SK-N-SH (cell line): ENCODE measurements around the gene CDK4. TPM values are rescaled to one million over a fixed set of nuclear protein-coding genes. Genes with fewer than 3 reads are reported as not detected.

Experiments
- CTCF ChIA-PET: fragments of 300-600, 350-600 bp; formaldehyde crosslinking; extraction: SDS; loops from one replicate; lab custom pipeline; 2021; lab: Yijun Ruan, JAX
- POLR2A ChIA-PET: fragments of 350-600 bp; sonication (Branson Sonifier 250); formaldehyde crosslinking; extraction: SDS; loops from one replicate; lab custom pipeline; 2020; ENCODE audit warnings: antibody characterized with exemption, inconsistent platforms; lab: Yijun Ruan, JAX
- DNase-seq: peaks from one replicate; pipeline ENCODE4 v3.0.0; 2012
- H2AFZ ChIP-seq: fragments of 200-600 bp; sonication (generic); 2 replicates; pipeline ENCODE4 v1.8.1; 2016; ENCODE audit warnings: antibody characterized with exemption, mild to moderate bottlenecking, low read depth
- H3F3A ChIP-seq: fragments of 200-600 bp; sonication (generic); replicated peaks from 2 replicates; pipeline ENCODE3; 2016; ENCODE audit warnings: antibody characterized with exemption, mild to moderate bottlenecking; ENCODE audit not compliant: insufficient read depth
- H3K27ac ChIP-seq, 2 experiments: fragments of 200-500 bp in 1 of 2; fragments of 200-600 bp in 1 of 2; sonication (Bioruptor generic) in 1 of 2; sonication (generic), shearing (Covaris generic) in 1 of 2; 2 replicates each; pipeline versions ENCODE4 v1.5.1 to v1.6.1; 2014 to 2016; ENCODE audit warnings: low read depth in 2 of 2, inconsistent platforms in 1 of 2, low read length in 1 of 2, mild to moderate bottlenecking in 1 of 2, mixed read lengths in 1 of 2
- H3K27me3 ChIP-seq: fragments of 200-600 bp; sonication (generic), shearing (Covaris generic); 2 replicates; pipeline ENCODE4 v1.6.1; 2016; ENCODE audit warnings: mixed run types; ENCODE audit not compliant: insufficient read depth
- H3K36me3 ChIP-seq, 2 experiments: fragments of 200-500 bp in 1 of 2; fragments of 200-600 bp in 1 of 2; sonication (Bioruptor generic) in 1 of 2; sonication (generic) in 1 of 2; replicated peaks in 1 of 2; 2 replicates each; pipeline versions ENCODE3 to v1.5.1; 2014 to 2016; ENCODE audit warnings: low read length in 1 of 2, mild to moderate bottlenecking in 1 of 2; ENCODE audit not compliant: insufficient read depth in 2 of 2, control insufficient read depth in 1 of 2
- H3K4me1 ChIP-seq, 2 experiments: fragments of 200-500 bp in 1 of 2; fragments of 200-600 bp in 1 of 2; sonication (Bioruptor generic) in 1 of 2; sonication (generic), shearing (Covaris generic) in 1 of 2; 2 replicates each; pipeline versions ENCODE4 v1.5.1 to v1.6.1; 2014 to 2016; ENCODE audit warnings: low read depth in 1 of 2, low read length in 1 of 2, mixed run types in 1 of 2; ENCODE audit not compliant: insufficient read depth in 2 of 2, control insufficient read depth in 1 of 2
- H3K4me2 ChIP-seq: fragments of 200-600 bp; sonication (generic), shearing (Covaris generic); 2 replicates; pipeline ENCODE4 v1.6.1; 2017; ENCODE audit warnings: mixed run types
- H3K4me3 ChIP-seq, 2 experiments: fragments of 200-500 bp in 1 of 2; fragments of 200-600 bp in 1 of 2; sonication (Bioruptor generic) in 1 of 2; sonication (generic), shearing (Covaris generic) in 1 of 2; 2 replicates each; pipeline versions ENCODE4 v1.5.1 to v1.8.1; 2014 to 2016; ENCODE audit warnings: low read depth in 2 of 2, inconsistent platforms in 1 of 2, low read length in 1 of 2, mild to moderate bottlenecking in 1 of 2, mixed read lengths in 1 of 2, moderate library complexity in 1 of 2
- H3K79me2 ChIP-seq: fragments of 200-600 bp; sonication (generic); 2 replicates; pipeline ENCODE4 v1.8.1; 2017; ENCODE audit warnings: mild to moderate bottlenecking; ENCODE audit not compliant: insufficient read depth
- H3K9ac ChIP-seq: fragments of 200-600 bp; sonication (generic); 2 replicates; pipeline ENCODE4 v1.6.1; 2017; ENCODE audit warnings: mixed run types
- H3K9me2 ChIP-seq: fragments of 200-600 bp; sonication (generic); 2 replicates; pipeline ENCODE4 v1.6.1; 2017; ENCODE audit warnings: mixed run types
- H3K9me3 ChIP-seq: fragments of 200-600 bp; sonication (generic); 2 replicates; pipeline ENCODE4 v1.6.1; 2017; ENCODE audit warnings: mixed run types, mild to moderate bottlenecking, moderate library complexity
- H4K20me1 ChIP-seq: fragments of 200-600 bp; sonication (generic); 2 replicates; pipeline ENCODE4 v1.6.1; 2017; ENCODE audit warnings: mild to moderate bottlenecking, mixed run types; ENCODE audit not compliant: insufficient read depth
- CHD2 ChIP-seq: fragments of 150-350 bp; IDR thresholded peaks from 2 replicates; pipeline ENCODE4 v1.6.1; 2018; ENCODE audit warnings: low read length; ENCODE audit not compliant: partially characterized antibody
- EP300 ChIP-seq, 2 experiments: IDR thresholded peaks; 2 replicates each; pipeline versions ENCODE4 v1.4.0 to v1.6.1; 2012; ENCODE audit warnings: borderline replicate concordance in 1 of 2, low read depth in 1 of 2, low read length in 1 of 2
- EZH2phosphoT487 ChIP-seq: fragments of 200-600 bp; sonication (generic); IDR thresholded peaks from 2 replicates; pipeline ENCODE4 v1.6.1; 2017; ENCODE audit warnings: low read depth, mixed run types, mild to moderate bottlenecking, antibody characterized with exemption, moderate library complexity, borderline replicate concordance
- FOXJ3 ChIP-seq: sonication (generic); formaldehyde crosslinking; IDR thresholded peaks from 2 replicates; pipeline ENCODE4 v1.5.1; 2020; ENCODE audit warnings: mild to moderate bottlenecking, missing genetic modification reagents
- FOXM1 ChIP-seq: IDR thresholded peaks from 2 replicates; pipeline ENCODE4 v1.4.0; 2012; ENCODE audit warnings: low read depth, mild to moderate bottlenecking
- IRF3 ChIP-seq: fragments of 150-350 bp; IDR thresholded peaks from 2 replicates; pipeline ENCODE4 v1.6.1; 2016; ENCODE audit warnings: mild to moderate bottlenecking, low read depth, low read length
- JUND ChIP-seq: IDR thresholded peaks from 2 replicates; pipeline ENCODE4 v1.4.0; 2012
- MAX ChIP-seq: IDR thresholded peaks from 2 replicates; pipeline ENCODE4 v1.4.0; 2012; ENCODE audit warnings: low read depth
- MXI1 ChIP-seq: IDR thresholded peaks from 2 replicates; pipeline ENCODE4 v1.6.1; 2012; ENCODE audit warnings: mild to moderate bottlenecking, low read depth, low read length, improper control_type of control experiment
- PBX3 ChIP-seq: IDR thresholded peaks from 2 replicates; pipeline ENCODE4; 2012
- RCOR1 ChIP-seq: fragments of 150-350 bp; IDR thresholded peaks from 2 replicates; pipeline ENCODE4 v1.6.1; 2017; ENCODE audit warnings: antibody characterized with exemption, low read length
- RFX5 ChIP-seq: IDR thresholded peaks from 2 replicates; pipeline ENCODE4 v1.6.1; 2012; ENCODE audit warnings: mild to moderate bottlenecking, improper control_type of control experiment, low read length
- RXRA ChIP-seq: IDR thresholded peaks from 2 replicates; pipeline ENCODE4 v1.4.0; 2012; ENCODE audit warnings: low read depth, mild to moderate bottlenecking, borderline replicate concordance
- SMC3 ChIP-seq: IDR thresholded peaks from 2 replicates; pipeline ENCODE4 v1.6.1; 2012; ENCODE audit warnings: low read depth, low read length, improper control_type of control experiment
- TAF1 ChIP-seq: IDR thresholded peaks from 2 replicates; pipeline ENCODE4 v1.6.1; 2012; ENCODE audit warnings: low read depth, mild to moderate bottlenecking, low read length, moderate library complexity, borderline replicate concordance
- TCF12 ChIP-seq: IDR thresholded peaks from 2 replicates; pipeline ENCODE4 v1.4.0; 2012
- YY1 ChIP-seq: IDR thresholded peaks from 2 replicates; pipeline ENCODE4 v1.4.0; 2012; ENCODE audit warnings: low read depth, mild to moderate bottlenecking
- ZBTB33 ChIP-seq: IDR thresholded peaks from 2 replicates; pipeline ENCODE4 v1.4.0; 2012; ENCODE audit warnings: low read depth, borderline replicate concordance
- WGBS: methylation state at CpG from one replicate; pipeline ENCODE4 v1.1.6; 2017; ENCODE audit warnings: low lambda C conversion rate; 5-methylcytosine and 5-hydroxymethylcytosine counted together
- polyA plus RNA-seq, 3 experiments: library from polyadenylated mRNA; depleted of rRNA; stranded (reverse); fragments of >200 nt; gene quantifications; 2 replicates each; pipeline ENCODE4 v1.2.3, GENCODE V29; 2012

CDK4 gene
- polyA plus RNA-seq, 1 of the 3 experiments (the other 2 are of a cell fraction) = 324 TPM

GRCh38 chr12:57724003-57724935 is 27.8 kb downstream of the CDK4 start:
- no peak overlapping the region for H3K9ac ChIP-seq
- peaks cover 0 to 8% of the 10 kb centered on the region in 2 experiments; a peak in 1 of 4 replicates for H3K4me1 ChIP-seq
- 89% methylated on average over 11 of the region's 12 CpGs for WGBS
- H3K27ac ChIP-seq = no peak overlapping the region
- H3F3A ChIP-seq = peaks cover 18% of the 10 kb centered on the region
- TF ChIP-seq EP300 (IDR thresholded peaks at IDR 0.05; ENCODE audit: borderline replicate concordance in 1 of 2, low read depth in 1 of 2, low read length in 1 of 2) = no peak
- TF ChIP-seq TCF12 = no peak
- TF ChIP-seq IRF3 = no peak
- TF ChIP-seq MAX = no peak
- TF ChIP-seq PBX3 = no peak
- TF ChIP-seq RFX5 = no peak
- TF ChIP-seq RXRA = no peak
- no peak for TF ChIP-seq YY1
- no peak for TF ChIP-seq JUND
- no peak for TF ChIP-seq FOXJ3 (CRISPR knock-in tag)
- no peak for TF ChIP-seq TAF1
- TF ChIP-seq MXI1 = no peak
- no peak for TF ChIP-seq CHD2
- no peak for TF ChIP-seq FOXM1
- no peak for TF ChIP-seq SMC3
- TF ChIP-seq RCOR1 = no peak
- TF ChIP-seq ZBTB33 = no peak
- no peak for TF ChIP-seq EZH2phosphoT487
- TF ChIP-seq, all 33 proteins: peak for 0
- H3K36me3 ChIP-seq = peaks cover 3 to 26% of the 10 kb centered on the region in 2 experiments
- H3K27me3 ChIP-seq = no peaks in the 10 kb centered on the region
- no peaks in the 10 kb centered on the region for H4K20me1 ChIP-seq
- H2AFZ ChIP-seq = no peak overlapping the region
- ChIA-PET POLR2A (interaction anchor here (0.6 to 3.6 kb wide), 2 partner anchors 12 to 69 kb away, joined by 3 to 21 read pairs; no protein-coding TSS in a partner anchor), CTCF (interaction anchor here (0.6 to 9.4 kb wide), 7 partner anchors 8 to 141 kb away, joined by 3 to 133 read pairs (median 5); partner anchors contain the start of genes AGAP2 and B4GALNT1)
- no peaks in the 10 kb centered on the region for H3K9me2 ChIP-seq
- H3K9me3 ChIP-seq = no peaks in the 10 kb centered on the region
- H3K4me3 ChIP-seq = no peak overlapping the region
- no peak for DNase-seq
- H3K79me2 ChIP-seq = no peaks in the 10 kb centered on the region
- no peak overlapping the region for H3K4me2 ChIP-seq
